ENCODE data around the gene KCNJ6.

DNA sequence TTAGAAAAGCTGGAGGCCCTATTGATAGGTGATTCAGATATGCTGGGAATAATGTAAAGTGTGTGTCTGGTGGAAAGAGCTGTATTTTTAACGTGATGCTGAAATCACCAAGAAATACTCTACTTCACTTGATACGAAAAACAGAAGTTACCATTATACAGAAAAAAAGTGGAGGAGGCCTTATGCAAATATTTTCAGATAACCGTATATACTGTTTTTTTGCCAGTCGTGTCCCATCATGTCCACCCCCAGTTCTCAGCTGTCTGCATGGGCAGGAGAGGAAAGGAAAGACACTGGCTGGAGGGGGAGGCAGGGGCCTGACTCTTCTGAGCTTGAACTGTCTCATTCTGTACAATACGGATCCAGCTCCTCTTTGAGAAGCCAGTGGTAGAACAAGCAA, 51.1 kb downstream of the KCNJ6 start:
- TF ChIP-seq FOXA1 (IDR thresholded peaks at IDR 0.05) (no peak), SP1 (IDR thresholded peaks at IDR 0.05) (no peak), TARDBP (IDR thresholded peaks at IDR 0.05) (no peak), FOXM1 (IDR thresholded peaks at IDR 0.05; ENCODE audit: borderline replicate concordance) (no peak), NFRKB (IDR thresholded peaks at IDR 0.05) (no peak), SUZ12 (IDR thresholded peaks at IDR 0.05) (no peak), L3MBTL2 (conservative IDR thresholded peaks at IDR 0.05) (no peak), ELF4 (IDR thresholded peaks at IDR 0.05) (no peak), ZNF384 (IDR thresholded peaks at IDR 0.05) (no peak), BHLHE40 (IDR thresholded peaks at IDR 0.05; ENCODE audit: borderline replicate concordance) (no peak)
- TF ChIP-seq, protein P1, sequence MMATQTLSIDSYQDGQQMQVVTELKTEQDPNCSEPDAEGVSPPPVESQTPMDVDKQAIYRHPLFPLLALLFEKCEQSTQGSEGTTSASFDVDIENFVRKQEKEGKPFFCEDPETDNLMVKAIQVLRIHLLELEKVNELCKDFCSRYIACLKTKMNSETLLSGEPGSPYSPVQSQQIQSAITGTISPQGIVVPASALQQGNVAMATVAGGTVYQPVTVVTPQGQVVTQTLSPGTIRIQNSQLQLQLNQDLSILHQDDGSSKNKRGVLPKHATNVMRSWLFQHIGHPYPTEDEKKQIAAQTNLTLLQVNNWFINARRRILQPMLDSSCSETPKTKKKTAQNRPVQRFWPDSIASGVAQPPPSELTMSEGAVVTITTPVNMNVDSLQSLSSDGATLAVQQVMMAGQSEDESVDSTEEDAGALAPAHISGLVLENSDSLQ (IDR thresholded peaks at IDR 0.05), result no peak

Data from HEK293T (cell line).